Dermis blood vessel endothelial cell (primary cell): Measurements from ENCODE around the gene TMEM178B. TPM values are rescaled to one million over a fixed set of nuclear protein-coding genes. Genes with fewer than 3 reads are reported as not detected.
A peak's percentile ranks its signal among the peaks of the same experiment; 100 is the strongest.
"Not testable (repeated sequence)": the region's sequence is repeated elsewhere in the genome, so short reads cannot be mapped to it uniquely, and the experiment has no call there.

Source experiments
- DNase-seq: peaks from one replicate; pipeline ENCODE4 v3.0.0; 2010
- total RNA-seq: library from RNA; depleted of rRNA; stranded (reverse); fragments of >200 nt; gene quantifications from 2 replicates; pipeline ENCODE4 v1.2.3, GENCODE V29; 2014

TMEM178B gene
- total RNA-seq, 1 donor from 2014 or later, result 0.34 TPM

DNA sequence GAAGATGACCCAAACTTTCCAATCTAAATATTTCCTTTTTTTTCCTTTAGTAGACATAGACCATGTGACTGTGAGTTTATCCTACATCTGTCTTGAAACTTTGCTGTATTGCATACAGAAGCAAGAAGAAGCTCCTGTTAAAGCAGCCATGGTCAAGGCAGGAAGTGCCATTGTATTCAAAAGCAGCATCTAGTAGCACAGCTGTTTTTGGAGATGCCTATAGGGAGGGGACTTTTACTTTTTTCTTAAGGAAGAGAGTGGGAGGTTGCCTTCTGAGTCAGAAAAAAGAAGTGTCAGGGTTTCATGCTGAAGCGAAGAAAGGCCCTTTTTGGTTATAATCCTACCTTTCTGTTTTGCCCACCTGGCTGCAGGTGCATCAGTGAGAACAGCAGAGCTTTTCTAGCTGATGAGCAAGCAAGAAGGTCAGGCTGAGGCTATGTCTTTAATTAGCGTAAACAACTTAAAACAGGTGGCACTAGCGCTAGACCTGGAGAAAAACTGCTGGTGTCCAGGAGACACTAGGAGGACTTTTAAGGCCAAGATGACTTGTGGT lies 243.2 kb downstream of the TMEM178B start:
- DNase-seq, result no peak

DNA sequence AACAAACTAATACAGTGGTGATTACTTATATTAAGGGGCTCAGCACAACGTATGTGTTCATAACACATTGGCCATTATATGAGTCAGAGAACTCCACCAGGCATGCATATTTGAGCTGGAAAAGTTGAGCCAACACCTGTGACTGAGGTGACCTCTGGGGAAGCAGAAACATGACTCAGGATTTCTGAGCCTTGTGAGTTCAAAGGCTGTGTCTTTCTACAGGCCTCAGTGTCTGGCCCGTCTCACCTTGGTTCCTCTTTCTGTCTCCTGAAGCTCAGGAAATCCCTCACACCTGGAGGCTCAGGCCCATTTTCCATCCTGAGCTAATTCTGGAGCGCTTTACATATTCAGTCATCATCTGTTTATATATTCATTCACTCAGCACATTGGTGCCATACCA lies 246.4 kb downstream of the TMEM178B start:
- no peak for DNase-seq

DNA sequence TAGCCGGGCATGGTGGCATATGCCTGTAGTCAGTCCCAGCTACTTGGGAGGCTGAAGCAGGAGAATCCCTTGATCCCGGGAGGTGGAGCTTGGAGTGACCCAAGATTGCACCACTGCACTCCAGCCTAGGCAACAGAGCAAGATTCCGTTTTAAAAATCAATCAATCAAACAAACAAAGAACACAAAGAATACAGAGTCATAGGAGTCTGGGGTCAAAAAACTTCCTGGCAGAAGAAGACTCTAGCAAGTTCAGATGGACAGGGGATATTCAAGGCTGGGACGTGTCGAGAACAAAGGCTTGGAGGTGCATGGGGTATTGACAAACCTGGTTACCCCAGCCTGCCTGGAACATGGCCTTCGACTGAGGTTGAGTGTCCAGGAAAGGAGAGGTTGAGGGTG lies 248.5 kb downstream of the TMEM178B start:
- no peak for DNase-seq

DNA sequence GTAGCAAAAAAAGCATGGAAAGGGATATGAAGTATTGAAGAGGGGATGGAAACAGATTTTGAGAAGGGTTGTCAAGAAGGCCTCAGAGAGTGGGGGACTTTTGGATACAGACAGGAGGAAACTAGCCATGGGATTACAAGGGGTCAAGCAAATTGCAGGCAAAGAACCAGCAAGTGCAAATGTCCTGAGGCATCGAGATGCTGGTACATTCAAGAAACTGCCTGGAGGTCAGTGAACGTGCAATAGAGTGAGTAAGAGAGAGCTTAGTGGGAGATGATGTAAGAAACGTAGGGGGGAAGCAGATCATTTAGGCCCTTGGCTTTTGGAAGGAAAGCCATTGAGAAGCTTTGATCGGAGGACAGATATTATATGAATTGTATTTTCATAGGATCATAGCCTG lies 250.0 kb downstream of the TMEM178B start:
- DNase-seq, result no peak

DNA sequence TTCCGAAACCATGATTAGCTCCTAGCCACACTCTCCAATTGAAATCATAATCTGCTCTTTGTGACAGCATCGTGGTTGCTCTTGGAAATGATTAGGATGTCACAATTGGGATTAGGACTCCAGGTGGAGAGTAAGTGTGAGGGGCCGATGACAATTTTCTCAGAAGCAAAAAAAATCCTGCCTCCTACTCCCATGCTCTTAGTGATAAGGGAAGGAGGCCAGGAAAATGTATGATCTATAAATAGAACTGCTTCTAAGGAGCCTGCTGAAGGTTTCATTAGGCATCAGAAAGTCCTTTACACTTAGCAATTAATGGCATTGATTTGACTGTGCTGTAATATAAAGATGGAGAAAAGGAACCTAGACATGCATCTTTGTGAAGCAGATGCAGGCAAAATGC lies 251.0 kb downstream of the TMEM178B start:
- DNase-seq, result no peak

DNA sequence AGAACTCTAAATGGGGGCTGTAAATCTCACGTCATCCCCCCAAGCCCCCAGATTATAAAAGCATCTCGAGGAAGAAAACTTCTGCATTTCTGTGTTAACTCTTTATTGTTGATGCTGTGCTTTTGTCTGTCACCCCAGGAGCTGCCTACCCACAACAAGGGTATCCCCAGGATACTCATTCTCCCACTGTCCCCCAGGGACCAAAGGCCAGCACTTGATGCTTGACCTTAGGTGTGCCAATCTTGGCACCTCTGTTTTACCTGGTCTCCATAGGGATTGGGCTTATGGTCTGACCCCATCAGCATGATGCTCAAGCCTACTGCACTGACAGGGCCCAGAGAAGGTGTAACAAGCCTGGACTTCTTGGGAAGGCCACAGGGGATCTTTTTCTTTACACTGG lies 251.4 kb downstream of the TMEM178B start:
- no peak for DNase-seq

DNA sequence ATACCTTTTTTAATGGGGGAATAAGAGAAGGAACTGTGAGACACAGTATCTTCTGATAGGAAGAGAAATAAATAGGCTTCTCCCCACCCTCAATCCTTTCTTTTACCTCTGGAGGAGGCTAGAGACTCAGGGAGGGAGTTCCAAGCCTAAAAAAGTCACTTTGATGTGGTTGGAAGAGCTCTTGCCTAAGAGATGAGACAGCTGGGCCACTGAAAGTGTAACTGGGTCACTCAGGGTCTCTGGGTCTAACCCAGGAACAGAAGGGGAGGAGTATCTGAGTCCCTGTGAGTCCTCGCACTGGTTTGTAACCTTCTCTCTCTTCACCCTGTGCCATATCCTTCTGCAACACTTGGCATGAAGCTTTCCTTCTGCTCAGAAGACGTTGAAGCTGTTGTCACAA lies 254.4 kb downstream of the TMEM178B start:
- DNase-seq, result no peak

DNA sequence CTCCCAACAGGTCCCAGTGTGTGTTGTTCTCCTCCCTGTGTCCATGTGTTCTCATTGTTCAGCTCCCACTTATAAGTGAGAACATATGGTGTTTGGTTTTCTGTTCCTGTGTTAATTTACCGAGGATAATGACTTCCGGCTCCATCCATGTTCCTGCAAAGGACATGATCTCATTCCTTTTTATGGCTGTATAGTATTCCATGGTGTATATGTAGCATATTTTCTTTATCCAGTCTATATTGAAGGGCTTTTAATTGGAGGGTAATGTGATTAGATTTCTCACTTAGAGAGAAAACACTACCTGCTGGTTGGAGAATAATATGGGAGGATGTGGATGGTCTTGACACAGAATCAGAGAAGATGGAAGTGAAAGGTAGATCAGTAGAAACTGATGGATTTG lies 256.4 kb downstream of the TMEM178B start:
- DNase-seq, result not testable (repeated sequence)

DNA sequence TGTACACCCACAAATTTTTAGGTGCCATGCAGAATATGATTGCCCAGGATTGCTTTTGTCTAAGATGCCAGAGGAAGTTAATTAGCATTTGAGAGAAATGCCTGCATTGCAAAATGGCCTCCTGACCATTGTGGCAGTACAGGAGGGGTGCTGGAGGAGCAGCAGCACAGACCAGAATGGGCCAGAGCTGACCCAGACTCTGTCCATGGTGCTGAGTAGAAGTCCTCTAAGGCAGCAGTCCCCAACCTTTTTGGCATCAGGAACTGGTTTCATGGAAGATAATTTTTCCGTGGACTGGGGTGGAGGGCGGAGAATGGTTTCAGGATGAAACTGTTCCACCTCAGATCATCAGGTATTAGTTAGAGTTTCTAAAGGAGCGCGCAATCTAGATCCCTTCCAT lies 259.6 kb downstream of the TMEM178B start:
- DNase-seq, result peak; percentile 10

DNA sequence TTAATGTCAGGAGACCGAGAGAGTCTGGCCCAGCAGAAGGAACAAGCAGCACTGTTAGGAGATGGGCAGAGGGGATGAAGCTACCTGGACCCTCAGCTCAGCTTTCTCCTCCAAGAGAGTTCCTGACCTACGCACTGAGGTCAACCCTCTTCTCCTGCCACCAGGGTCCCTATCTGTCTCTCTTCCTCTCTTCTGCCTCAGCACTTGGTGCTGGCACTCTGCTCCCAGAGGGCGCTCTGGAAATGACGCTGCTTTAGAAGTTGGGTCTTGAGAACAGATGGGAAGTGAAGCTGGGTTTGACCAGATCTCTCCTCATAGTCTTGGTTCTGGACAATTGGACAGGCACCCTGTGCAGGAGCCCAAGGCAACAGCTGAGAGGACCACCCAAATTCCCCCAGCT lies 261.3 kb downstream of the TMEM178B start:
- no peak for DNase-seq

DNA sequence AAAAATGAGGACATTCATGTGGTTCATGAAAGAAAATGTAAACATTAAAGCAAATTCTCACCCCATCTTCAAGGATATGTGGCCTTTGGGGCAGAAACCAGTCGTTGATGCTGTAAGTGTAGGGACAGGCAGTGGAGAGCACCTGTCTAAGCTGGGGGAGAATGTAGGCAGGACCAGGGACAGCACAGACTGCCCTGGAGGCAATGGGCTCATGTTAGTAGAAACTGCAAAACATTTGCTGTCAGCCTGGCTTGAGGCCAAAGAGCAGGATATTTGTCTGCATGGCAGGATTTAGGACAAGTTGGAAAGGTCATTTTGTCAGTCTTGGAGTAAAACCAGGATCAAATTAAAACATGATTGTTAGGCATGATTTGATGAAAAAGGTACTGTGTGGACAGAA lies 265.7 kb downstream of the TMEM178B start:
- no peak for DNase-seq

DNA sequence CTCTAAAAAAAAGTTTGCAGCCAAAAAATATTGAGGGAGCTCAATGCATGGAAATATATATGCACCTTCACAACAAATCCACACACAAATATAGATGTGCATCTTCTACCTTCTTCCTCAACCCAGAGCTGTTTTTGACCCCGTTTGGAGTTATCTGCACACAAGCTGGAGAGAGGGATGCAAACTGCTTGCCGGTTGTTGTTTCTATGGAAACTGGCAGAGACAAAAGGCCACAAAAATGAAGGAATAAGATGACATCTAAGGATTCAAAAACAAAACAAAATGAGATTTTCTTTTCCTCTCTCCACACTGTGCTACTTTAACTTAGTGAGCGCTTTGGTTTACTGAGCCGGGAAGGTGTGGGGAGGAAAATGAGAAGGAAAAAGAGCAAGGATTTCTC lies 267.1 kb downstream of the TMEM178B start:
- no peak for DNase-seq

DNA sequence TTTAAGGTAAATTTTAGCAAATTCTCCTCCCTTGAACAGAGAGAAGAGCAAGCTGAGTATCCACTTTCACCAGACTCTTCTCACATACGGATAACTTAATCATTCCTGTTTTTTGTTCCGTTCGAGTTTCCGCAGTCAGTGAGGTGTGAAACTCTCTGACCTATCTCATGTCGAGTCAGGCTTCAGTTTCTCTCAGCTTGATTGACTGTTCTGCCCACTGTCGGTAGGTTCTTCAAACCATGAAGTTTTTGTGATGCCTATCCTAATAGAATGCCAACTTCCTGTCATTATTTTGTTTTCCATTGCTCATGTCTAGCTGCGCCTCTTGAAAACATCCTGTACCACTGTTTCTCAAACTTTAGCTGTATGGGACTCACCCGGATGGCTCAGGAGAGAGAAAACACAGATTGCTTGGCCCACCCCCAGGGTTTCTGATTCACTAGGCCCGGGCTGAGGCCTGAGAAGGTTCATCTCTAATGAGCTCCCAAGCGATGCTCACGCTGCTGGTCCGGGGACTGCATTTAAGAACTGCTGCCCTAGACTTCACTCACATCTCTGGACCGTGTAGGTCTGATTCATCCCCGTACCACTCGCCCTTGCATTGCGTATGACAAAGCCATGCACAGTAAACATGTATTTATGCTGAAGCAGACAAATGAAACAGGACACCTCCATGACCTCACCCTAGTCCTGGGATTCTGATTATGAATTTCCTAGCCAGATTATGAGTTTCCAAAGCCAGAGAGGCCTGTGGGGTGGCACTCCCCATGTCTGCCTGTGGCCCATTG lies 269.0 kb downstream of the TMEM178B start:
- no peak for DNase-seq

DNA sequence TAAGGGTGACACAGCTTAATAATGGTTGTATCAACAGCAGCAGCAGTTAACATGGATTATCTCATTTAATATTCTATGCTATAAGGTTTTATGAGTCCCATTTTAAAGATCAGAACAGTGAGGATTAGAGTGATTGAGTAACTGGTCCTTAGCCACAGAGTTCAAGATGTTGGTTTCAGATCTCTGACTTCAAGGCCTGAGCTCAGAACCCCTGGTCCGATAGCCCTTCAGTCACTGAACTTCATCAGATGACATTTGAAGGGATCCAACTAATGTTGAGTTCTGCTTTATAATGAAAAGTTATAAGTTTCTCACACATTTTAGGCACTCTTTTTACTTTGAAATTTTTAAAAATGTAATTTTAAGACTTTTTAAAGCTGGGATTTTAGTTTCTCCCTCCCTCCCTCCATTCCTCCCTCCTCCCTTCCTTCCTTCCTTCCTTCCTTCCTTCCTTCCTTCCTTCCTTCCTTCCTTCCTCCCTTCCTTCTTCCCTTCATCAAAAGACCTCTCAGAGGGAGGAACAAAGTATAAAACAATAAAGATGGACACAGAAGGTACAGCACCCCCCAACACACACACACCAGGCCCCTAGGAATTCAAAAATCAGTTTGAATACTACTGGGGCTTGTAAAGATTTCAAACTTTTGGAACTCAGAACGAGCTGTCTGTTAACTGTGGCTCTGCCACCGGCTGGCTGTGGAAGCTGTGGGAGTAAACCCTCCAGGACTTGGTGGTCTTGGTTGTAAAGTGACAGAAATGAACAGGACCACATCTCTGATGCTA lies 270.5 kb downstream of the TMEM178B start:
- no peak for DNase-seq

DNA sequence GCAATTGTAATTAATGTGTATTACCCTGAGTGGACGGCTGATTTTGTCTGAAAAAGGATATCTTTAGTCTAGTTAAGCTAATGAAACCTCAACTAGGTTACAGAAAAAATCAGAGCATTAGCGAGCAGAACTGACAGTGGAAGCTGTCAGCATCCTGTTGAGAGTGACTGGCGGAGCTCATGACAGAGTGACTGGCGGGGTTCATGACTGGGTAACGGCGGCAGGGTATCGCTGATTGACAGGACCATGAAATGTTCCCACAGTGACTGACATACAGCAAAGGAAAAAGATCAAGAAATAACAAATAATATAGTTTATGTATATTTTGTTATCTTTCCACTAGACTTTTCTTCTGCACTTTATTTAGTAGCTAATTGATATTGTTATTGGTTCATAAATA lies 274.9 kb downstream of the TMEM178B start:
- no peak for DNase-seq

DNA sequence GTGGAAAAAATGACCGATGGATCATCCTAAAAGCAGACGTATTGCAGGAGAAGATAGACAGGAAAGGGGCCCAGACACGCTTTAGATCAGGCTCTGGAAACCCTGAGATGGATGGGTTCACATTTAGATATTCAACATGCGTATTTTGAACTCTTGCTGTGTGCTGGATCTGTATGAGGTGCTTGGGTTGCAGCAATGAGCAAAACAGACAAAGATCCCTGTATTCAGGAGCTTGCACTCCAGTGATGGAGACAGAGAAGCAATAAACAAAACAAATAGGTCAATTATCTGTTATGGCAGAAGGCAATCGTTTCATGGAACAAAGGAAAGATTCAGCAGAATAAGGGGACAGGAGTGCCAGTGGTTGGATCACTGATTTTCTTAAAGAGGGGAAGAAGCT lies 275.5 kb downstream of the TMEM178B start:
- DNase-seq, result no peak

DNA sequence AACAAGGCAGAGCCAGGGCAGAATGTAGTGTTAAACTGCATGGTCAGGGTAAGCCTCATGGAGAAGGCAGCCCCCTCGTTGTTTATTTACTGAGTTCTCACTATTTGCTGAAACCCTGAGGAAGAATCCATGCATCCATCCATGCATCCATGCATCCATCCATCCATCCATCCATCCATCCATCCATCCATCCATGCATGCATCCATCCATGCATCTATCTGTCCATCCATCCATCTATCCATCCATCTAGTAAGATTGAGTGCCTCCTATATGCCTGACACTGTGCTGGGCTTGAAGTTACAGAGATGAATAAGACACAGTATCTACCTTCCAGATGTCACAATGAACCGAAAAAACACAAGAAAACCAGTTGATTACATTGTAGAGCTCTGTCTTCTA lies 275.9 kb downstream of the TMEM178B start:
- DNase-seq, result no peak

DNA sequence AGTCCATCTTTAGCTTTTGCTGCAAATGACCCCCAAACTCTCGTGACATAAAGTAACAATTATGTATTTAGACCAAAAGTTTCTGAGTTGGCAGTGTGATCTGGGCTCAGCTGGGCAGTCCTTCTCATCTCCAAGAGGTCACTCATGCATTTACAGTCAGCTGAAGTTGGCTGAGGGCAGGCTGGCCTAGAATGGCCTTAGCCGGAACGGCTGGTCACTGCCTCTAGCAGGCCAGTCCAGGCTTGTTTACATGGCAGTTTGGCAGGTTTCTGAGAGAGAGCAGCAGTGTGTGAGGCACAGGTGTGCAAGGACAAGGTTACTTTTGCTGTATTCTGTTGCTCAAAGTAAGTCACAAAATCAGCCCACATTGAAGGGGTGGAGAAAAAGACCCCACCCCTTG lies 277.3 kb downstream of the TMEM178B start:
- no peak for DNase-seq

DNA sequence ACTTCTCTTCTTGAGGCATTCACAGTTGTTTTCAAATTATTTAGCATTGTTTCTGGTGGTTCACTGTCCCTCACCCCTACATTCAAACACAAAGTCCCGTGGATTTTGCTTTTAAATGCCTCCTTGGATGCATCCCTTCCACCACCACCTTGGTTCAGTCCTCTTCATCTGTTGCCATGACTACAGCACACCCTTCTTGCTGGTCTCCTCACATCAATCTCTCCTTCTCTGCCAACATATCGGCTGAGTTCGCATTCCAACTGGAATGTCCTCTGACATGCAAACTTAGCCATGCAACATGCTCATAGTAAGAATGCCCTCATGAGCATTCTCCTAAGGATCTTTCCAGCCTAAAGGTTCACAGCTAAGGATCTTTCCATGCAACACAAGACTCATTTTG lies 279.1 kb downstream of the TMEM178B start:
- no peak for DNase-seq

DNA sequence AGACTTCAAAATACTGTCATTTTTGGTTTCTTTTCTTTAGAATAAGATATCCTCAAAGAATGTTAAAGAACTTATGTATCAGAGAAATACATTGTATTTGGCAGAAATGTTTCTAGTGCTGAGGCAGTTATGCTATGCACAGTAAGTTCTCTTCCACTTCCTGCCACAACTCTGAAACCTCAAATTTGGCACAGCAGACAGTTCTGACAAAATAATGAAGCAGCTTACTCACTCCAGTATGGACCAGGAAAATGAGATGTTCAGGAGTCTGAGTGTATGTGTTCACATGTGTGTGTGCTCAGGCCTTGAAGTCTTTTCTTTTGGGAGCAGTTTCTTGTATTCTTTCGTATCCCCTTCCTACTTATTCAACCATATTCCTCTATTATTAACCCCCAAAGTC lies 280.4 kb downstream of the TMEM178B start:
- DNase-seq, result peak; percentile 62

DNA sequence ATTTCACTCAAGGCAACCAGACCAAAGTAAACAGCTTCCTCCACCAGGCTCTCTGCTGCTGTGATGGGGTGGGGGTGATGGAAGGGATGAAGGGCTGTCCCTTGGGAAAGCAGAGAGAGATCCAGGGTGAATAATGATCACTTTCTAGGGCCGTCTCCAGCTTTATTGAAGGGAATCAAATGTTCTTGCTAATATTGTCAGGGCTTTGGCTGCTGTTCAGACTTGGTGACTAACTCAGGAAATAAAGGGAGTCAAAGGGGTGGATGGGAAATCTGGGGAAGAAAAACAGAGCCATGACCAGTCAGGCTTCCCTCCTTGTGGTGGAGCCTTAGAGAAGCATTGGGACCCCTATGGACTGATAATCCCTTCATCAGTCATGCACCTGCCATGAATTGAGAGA lies 281.2 kb downstream of the TMEM178B start:
- peak; percentile 73 for DNase-seq

DNA sequence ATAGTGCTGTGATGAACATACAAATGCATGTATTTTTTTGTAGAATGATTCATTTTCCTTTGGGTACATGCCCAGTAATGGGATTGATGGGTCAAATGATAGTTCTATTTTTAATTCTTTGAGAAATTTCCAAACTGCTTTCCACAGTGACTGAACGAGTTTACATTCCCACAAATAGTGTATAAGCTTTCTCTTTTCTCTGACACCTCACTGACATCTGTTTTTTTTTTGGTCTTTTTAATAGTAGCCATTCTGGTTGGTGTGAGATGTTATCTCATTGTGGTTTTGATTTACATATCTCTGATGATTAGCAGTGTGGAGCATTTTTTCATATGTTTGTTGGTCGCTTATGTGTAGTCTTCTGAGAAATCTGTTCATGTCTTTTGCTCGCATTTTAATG lies 282.3 kb downstream of the TMEM178B start:
- DNase-seq, result peak; percentile 47

DNA sequence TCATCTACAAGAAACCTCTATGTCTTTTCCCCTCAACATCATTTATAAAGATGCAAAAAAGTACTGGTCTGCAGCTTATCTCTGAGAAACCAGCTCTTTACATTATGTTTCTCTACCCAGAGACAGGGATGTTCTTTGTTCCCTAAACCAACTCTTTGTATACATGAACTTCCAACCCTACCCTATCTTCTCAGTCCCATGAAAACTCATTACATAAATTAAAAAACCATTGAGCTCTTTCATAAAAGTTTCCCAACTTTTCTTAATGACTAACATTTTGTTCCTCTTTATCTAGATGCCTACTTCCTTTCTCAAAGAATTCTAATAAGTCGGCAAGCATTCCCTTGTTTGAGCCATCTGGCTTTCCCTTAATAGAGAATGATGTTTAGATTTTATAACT lies 284.5 kb downstream of the TMEM178B start:
- DNase-seq, result no peak

DNA sequence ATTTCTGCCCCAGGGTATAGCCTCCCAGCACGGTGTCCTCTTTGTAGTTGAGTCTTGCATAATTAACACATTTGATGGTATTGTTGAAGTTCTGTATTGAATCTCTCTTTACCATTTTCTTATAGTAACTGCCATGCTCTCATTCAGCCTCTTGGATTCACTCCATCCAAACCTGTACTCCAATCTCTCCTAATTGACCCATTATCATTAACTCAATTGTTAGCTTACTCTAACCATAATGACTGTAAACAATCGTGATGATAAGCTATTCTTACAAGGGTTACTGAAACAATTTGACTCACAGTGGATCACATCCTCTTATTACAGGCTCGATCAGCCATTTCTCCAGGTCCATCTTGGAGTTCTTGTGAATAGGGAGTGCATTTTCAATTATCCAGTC lies 285.4 kb downstream of the TMEM178B start:
- no peak for DNase-seq
